NCI-H2029 treated with DMSO at 0.1 percent for 48 hours (cell line): Measurements from ENCODE around the gene ARHGAP26.
"Not testable (repeated sequence)": the region's sequence is repeated elsewhere in the genome, so short reads cannot be mapped to it uniquely, and the experiment has no call there.

ENCODE experiments used
- DNase-seq: peaks from one replicate; lab custom pipeline; 2025; lab: John Stamatoyannopoulos, UW

The ARHGAP26 gene

DNA sequence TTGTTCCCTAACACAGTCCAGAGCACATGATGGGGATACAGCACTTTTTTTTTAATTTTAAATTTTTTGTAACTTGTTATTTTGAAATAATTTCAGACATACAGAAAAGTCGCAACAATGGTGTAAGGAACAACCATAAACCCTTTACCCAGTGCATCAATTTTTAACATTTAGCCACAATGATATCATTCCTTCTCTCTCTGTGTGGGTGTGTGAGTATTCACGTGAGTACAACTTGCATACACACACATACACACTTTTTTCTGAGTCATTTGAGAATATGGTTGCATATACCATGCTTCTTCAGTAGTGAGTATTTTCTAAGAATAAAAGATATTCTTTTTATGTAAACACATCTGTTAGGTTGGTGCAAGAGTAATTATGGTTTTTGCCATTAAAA, 135.2 kb downstream of the ARHGAP26 start:
- no peak for DNase-seq

DNA sequence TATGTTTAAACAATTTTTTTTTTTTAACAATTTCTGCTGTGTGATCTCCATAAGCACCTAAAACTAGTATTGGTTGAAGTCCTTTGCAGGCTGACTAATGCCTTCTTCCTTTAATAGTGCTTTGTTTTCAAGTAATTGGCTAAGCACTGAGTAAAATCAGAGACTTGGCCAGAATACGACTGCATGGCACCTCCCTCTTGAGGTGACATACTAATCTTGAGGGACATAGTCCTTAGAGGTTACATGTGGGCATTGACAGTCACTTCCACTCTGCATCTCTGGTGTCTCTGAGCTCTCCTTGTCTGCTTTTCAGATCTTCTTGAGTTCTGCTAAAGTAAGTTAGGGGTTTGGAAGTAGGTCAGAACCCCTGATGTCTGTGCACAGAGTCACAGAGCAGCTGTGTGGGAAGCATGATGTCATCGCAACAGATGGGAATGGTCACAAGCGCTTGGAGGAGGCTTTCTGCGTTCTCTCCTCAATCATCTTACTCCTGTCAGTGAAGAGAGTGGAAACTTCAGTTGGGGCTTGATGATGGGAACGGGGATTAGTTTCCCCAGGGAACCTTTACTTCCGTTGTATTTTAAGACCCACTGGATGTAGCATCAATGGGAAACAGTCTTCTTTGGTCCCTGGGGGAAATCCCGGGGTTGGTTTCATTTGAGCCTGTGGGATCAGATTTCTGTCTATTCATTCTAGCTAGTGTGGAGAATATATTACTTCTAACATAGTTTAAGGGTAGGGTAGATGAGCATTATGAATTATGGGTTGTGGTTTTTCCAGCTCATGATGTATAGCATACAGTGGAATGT, 136.9 kb downstream of the ARHGAP26 start:
- no peak for DNase-seq

DNA sequence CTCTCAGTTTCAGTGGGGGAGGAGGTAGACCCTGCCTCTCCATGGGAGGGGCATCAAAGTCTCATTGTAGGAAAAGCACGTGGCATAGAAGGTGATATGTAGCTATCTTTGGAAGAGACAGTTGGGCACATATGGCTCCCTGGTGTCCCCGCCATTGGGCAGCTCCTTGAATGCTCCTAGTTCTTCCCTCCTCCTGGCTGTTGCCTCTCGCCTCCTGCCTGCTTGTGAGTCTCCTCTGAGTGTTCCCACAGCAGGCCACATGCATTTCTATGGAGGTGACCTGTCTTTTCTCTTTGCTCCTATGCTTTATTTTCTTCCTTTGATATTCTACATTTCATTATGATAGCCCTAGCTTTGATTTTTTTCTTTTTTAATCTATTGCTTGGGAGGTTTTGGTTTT, 138.5 kb downstream of the ARHGAP26 start:
- DNase-seq, result no peak

DNA sequence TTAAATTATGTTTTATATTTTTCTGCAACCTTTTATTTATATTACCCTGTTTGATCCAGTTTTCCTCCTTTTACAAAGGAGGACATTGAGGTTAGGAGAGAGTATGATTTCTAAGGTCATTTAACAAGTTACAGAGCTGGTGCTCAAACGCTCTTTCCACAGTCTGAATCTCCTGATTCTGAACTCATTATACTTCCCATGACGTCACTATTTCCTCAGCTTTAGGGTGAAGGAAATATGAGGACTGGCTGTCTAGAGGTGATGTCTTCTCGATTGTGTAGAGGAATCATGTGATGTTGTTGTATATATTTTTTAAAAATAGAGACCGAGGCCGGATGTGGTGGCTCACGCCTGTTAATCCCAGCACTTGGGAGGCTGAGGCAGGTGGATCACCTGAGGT, 140.0 kb downstream of the ARHGAP26 start:
- DNase-seq, result no peak

DNA sequence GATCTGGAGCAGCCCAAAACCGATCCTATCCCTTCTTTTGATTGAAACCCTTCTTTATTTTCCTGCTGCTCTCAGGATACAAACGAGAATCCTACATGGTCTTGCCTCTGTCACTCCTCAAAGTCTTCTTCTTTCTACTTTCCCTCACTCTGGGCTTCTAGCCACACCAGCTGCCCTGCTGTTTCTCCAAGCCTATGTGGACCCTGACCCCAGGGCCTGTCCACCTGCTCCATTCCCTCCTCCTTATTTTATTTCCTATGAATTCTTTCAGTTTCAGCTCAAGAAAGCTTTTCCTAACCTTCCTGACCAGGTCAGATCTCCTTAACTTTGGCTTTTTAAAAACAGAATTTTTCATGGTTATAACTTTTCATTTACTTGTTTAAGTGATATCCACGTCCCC, 141.0 kb downstream of the ARHGAP26 start:
- no peak for DNase-seq

DNA sequence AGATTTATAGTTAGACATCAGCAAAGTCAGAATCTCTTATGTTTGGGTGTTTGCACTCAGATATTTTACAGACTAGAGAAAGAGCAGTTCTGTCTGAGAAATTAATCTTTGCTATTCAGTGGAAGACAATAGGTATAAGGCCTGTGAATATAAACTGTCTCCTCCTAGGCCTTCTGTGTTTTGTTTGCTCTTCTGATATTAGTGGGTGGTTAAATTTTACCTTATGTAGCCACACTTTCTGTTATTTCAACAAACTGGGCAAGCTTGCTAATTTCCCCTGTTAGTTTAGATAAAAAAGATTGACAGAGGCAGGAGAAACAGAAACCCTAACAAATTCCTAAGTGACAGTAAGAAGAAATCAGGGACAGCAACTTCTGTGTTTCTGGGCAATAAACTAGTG, 141.6 kb downstream of the ARHGAP26 start:
- no peak for DNase-seq

DNA sequence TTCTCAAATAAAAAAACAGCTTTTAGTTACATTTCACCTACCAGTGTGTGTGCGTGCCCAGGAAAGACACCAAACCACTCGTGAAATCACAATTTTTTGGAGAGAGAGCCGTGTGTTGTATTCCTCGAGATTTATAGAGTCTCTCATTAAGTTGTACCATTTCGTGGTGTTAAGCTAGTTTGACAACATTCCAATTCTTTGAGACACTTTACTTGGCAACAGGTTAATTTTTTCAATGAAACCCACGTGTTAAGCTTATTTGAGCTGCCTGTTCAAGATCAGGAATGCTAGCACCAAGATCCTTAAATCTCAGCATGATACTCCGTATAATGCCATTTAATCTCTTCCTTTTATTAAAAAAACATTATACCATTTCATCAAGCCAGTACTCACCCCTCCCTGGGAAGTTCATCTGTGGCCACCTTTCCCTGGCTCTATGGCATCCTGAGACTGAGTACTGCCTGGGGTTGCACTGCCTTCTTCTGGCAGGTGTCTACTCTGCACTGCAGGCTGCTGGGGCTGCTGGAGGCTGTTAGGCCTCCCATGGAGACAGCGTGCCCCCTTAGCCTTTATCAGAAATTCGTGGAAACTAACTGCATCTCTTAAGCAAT, 143.7 kb downstream of the ARHGAP26 start:
- DNase-seq, result no peak

DNA sequence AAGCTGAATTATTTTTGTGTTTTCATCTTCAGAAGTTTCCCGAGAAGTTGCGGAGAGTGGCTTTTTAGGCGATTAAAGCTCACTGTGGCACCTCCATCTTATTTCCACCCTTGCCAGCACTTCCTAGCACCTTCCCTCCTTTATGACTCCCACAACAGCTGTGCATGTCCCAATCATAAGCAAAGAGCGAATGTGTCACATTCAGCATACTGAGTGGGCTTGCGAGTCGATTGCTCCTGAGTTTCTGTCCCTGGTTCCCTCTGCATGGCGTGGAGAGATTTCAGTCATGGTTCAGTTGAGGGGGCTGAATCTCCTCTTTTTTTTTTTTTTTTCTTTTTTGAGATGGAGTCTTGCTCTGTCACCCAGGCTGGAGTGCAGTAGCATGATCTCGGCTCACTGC, 144.9 kb downstream of the ARHGAP26 start:
- no peak for DNase-seq

DNA sequence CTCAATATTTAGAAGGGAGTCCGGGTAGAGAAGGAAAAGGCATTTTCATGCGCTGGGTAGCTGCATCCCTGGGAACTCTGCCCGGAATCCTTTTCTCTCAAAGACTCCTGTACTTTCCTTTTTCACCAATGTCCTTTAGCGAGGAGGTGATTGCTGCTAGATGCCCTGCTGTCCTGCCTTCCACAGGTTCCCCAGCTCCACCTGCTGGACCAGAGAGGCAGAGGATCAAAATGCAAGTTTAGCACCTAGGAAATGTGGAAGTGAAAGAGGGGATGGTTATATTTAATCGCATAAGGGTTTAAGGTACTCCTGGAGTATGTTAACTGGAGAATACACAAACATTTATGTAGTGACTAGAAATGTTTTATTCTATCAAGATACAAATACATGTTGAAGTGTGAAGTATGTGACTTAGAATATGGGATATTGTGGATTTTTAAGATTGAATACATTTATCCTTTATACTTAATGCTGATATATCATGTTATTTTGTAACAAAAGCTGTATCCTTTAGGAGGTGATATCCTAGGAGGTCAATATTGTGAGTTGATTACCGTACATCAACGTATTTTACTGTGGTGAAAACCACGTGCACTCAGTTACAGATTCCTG, 145.7 kb downstream of the ARHGAP26 start:
- no peak for DNase-seq

DNA sequence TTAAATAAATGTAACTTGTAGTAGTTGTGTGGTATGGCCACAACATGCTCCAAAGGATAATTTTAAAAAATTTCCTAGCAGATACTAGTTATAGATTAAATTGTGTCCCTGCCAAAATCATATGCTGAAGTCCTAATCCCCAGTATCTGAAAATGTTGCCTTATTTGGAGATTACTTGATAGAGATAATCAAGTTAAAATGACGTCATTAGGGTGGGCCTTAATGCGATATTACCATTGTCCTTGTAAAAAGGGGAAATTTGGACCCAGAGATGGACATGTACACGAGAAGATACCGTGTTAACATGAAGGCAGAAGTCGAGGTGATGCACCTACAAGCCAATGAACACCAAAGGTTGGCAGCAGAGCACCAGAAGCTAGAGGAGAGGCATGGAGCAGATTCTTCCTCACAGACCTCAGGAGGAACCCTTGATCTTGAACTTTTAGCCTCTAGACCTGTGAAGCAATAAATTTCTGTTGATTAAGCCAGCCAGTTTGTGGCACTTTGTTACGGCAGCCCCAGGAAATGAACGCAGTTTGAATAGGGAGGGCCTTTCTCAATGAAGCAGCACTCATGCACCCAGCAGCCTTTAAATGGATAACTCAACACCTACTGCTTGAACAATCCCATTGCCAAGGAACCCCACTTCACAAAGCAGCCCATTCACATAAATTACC, 148.9 kb downstream of the ARHGAP26 start:
- DNase-seq, result no peak

DNA sequence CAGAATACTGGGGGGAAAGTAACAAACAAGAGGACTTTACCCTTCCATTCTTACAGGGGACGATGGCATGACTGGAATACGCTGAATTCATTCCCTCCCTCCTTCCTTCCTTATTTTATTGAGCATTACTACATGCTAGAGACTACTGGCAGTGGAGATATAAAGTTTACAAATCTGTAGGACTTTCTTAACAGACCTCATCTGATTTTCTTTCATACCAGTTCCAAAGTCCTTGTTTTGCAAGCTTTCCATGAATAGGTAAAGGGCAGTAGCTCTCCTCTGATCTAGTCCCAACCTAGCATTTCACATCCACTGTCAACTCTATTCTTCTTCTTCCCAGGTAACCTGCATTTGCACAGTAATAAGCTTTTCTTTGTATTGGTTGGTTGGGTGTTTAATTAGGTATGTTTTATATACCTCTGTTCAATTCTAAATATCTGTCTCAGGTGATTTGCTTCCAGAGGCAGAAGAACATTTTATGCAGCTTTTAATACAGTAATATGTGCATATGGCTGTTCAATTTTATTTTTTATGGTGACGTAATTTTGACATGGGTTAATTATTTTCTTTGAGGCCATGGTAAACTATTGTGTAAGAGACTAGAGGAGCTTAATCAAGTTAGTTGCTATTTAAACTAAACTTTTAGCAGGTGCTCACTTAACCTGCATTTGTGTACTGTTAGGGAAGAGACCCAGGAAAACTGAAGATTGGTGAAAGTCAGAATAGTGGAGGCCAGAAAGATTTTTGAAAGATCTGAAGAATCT, 150.9 kb downstream of the ARHGAP26 start:
- DNase-seq, result no peak

DNA sequence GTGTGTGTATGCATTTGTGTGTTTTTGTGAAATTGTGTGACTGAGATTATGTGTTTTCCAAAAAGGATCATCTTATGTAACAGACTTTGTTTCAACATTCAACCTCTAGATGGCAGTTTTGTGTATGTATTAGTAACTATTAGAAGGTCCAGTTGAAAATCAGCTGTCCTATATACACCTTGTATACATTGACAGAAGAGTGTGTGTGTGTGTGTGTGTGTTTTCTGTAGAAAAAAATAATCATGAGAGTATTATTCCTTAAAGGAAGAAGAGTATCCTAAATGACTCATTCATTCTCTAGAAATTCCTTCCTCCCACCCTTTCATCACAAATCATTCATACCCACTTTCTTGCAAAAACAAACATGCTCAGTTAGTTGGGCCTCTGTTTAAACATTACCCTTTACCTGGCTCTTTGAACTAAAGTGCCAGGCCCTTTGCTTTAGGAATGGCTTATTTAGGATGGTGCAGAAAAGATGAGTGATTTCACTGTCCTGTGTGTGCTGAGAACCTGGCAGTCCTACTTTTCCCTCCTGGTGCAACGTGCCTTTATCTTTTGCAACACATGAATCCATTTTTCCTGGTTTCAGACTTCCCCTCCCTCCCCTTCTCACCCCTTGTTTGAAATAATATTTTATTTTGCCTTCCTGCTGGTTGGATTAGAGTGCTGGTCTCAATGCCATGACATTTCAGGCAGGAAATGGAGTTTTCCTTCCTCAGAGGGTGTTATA, 152.2 kb downstream of the ARHGAP26 start:
- peak; percentile 56 for DNase-seq

DNA sequence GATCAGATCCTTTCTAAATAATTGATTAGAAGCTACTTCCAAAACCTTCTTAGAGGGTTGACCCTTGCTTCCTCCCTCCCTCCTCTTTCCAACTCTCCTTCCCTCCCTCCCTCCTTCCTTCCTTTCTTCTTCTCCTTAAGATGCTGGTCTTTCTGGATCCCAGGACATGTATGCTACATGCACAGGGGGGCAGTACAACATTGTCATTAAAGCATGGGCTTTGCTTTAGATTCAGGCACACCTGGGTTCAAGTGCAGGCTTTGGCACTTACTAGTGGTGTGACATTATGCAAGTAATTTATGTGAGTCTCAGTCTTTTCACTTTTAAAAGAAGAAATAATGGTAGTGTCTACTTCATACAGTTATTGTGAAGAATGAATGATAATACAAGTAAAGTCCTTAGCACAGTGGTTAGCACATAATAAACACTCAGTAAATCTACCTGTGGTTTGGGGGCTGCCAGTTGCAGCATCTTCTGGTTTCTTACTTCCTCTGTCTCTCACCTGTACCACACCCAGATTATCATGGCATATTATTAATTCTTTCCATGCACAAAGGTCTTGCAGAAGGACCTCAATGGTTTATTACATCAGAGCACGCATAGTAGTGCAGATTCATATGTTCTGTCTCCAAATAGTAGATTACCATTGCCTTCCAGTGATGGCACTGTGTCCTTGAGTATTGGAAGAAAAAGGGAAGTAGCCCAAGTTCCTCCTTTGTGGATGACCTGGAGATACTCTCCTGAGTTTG, 154.1 kb downstream of the ARHGAP26 start:
- no peak for DNase-seq

DNA sequence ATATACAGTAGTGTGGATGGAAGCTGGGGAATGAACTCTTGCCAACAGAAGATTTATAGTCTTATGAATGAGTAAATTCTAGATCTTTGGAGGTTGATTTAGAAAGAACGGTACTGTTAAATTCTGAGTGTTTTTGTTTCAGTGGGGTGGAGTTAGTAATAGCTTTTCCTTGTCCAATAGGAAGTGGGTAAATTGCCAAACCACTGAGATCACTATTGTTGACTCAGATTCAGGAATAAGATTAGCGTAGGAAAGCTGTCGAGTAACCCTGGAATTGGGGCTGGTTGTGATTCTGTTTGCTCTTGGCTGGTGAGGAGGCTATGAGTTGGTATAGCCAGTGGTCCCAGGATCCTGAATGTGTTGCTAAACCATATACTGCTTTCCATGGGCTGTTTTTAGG, 155.6 kb downstream of the ARHGAP26 start:
- DNase-seq, result no peak

DNA sequence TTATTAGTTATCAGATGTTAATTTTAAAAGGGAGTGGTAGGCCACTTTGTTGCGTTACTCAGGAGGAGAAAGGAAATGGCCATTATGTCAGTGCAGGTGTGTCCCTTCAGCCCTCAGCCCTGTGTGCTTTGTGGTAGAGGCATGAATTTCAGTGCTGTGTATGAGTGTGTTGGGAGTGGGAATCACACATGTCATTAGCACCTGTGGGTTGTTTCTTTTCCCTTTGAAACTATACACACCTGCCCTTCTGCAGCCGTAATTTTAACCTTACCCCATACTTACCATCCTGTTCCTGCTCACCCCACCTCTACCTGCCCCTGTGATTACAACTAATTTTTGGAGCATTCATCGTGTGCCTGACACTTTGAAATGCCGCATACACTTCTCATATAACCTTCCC, 156.4 kb downstream of the ARHGAP26 start:
- DNase-seq, result no peak

DNA sequence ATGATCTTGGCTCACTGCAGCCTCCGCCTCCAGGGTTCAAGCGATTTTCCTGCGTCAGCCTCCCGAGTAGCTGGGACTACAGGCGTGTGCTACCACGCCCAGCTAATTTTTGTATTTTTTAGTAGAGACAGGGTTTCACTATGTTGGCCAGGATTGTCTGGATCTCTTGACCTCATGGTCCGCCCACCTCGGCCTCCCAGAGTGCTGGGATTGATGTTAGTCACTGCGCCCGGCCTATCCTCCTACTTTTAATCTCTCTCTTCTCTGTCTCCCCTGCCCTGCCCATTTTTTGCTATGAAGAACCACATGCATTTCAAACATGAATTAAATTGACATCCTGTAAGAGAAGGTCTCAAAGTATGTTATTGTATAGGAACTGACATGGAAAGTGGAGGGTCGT, 158.8 kb downstream of the ARHGAP26 start:
- DNase-seq, result not testable (repeated sequence)

DNA sequence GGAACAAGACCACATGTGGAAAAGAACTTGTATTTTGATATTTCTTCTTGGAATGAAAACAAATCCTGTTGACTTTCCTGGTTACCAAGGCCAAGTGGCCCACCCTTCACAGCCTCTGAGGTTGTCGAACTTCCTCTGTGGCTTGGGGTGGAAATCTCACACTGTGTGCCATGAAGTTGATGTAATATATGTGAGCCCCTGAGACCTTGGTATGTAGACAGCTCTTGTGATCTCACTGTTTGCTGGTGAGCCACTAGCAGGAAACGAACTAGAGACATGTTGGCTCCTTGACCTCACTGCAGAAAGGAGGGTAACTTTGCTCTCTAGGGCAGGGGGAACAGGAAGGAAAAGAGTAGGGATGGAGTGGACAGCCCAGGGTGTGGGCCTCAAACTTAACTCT, 159.4 kb downstream of the ARHGAP26 start:
- DNase-seq, result no peak

DNA sequence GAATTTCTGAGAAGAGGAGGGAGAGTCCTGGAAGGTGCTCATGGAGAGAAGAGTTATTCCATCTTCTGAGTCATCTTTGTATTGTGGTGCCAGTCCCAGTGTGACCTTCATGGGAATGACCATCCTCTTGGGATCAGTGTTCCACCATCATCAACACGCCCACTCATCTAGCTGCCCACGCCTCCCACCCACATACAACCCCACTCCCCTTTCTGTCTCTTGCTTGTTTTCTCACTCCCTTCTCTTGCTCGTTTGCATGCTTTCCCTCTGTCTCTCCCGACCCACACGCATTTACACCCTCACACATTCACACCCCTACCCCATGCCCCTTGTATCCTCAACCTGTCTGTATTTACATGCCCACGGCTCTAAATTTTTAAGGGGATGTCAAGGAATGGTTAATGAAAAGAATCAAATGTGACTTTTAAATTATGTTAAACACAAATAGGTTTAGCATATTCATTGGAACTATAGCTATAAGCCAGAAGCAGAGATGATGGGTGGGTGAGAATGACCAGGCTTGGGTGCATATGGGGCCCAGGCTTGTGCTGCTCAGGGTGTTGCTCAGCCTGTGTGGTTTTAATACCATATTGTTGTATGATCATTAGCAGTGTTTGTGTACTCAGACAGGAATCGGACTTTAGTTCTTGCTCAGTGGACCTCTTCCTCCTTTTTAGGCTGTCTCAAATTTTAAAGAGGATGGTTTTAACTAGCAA, 160.4 kb downstream of the ARHGAP26 start:
- no peak for DNase-seq

DNA sequence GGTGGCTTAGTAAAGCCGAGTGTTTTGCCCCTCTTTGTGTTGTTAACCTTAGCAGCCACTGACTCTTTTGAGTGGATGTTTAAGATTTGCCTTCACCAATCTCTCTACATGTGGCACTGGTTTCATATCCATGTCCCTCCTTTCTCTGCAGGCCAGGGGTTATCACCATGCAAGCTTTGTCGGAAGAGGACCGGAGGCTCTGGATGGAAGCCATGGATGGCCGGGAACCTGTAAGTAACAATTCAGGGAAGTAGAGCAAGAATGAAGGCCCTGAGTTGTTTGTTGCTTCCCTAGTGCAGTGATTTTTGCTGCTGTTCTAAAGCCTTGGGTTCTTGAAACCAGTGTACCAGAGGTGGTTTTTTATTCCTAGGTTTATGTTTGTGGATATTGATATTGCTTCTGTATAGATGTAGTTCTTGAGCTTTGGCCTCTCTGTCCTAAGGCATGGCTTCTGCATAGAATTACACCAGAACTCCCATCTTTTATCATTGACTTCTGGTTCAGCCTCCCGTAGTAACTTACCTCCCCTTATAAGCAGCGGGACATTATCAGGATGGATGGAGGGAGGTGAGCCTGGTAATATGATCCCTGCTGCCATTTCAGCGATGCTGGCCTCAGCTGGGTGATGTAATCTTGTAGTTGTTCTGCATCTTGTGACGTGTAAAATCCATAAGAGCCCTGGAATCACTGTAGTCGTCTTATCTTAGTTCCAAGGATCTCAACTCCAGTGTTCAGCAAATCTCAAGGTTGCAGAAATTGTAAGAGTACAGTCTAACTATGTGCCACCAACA, 161.9 kb downstream of the ARHGAP26 start:
- no peak for DNase-seq
